B cell (primary cell): ENCODE measurements around the gene MTUS2. TPM values are rescaled to one million over a fixed set of nuclear protein-coding genes. Genes with fewer than 3 reads are reported as not detected.
A peak's percentile ranks its signal among the peaks of the same experiment; 100 is the strongest.

Experiments used
- ATAC-seq: fragments of 200-7000 bp; cut with Tn5 transposase; one replicate; pipeline ENCODE4 v1.10.0; 2021; ENCODE audit warnings: low read depth, mild to moderate bottlenecking, moderate number of reproducible peaks, moderate library complexity
- CTCF ChIA-PET: fragments of 350-600 bp; sonication (Branson Sonifier 250); formaldehyde crosslinking; loops from one replicate; lab custom pipeline; 2021; ENCODE audit warnings: antibody characterized with exemption, inconsistent platforms; lab: Charles Lee
- POLR2A ChIA-PET: fragments of 350-600 bp; sonication (Branson Sonifier 250); formaldehyde crosslinking; loops from one replicate; lab custom pipeline; 2021; ENCODE audit warnings: antibody characterized with exemption; lab: Charles Lee
- DNase-seq: peaks from one replicate; pipeline ENCODE4 v3.0.0; 2013
- H2AFZ ChIP-seq: 2 replicates; pipeline ENCODE4 v1.6.1; 2012; ENCODE audit warnings: mild to moderate bottlenecking, low read depth, low read length; ENCODE audit not compliant: insufficient read depth, poor library complexity, severe bottlenecking
- H3K27ac ChIP-seq, 2 donors: 1 replicate in 1 of 2; 2 replicates in 1 of 2; pipeline ENCODE4 v1.5.1; 2012 to 2013; ENCODE audit warnings: low read length in 2 of 2, mild to moderate bottlenecking in 2 of 2, moderate library complexity in 1 of 2
- H3K27me3 ChIP-seq, 4 experiments: fragments of 200-600 bp in 1 of 4; sonication (generic) in 1 of 4; replicated peaks in 1 of 4; 1 replicate in 2 of 4; 2 replicates in 2 of 4; pipeline versions ENCODE4 v1.6.1 to v1.7.0; 2013 to 2016; ENCODE audit warnings: low read length in 3 of 4, mild to moderate bottlenecking in 2 of 4, mixed read lengths in 1 of 4, moderate library complexity in 1 of 4; ENCODE audit not compliant: insufficient read depth in 4 of 4, control insufficient read depth in 3 of 4; ENCODE audit errors: control extremely low read depth in 1 of 4
- H3K36me3 ChIP-seq, 2 experiments: replicated peaks in 1 of 2; 1 replicate in 1 of 2; 2 replicates in 1 of 2; pipeline versions ENCODE4 v1.6.1 to v1.7.1; 2013; ENCODE audit warnings: low read length in 1 of 2; ENCODE audit not compliant: insufficient read depth in 2 of 2, control insufficient read depth in 1 of 2; ENCODE audit errors: control extremely low read depth in 1 of 2, extremely low read depth in 1 of 2
- H3K4me1 ChIP-seq, 2 donors: fragments of 200-600 bp in 1 of 2; sonication (generic) in 1 of 2; 1 replicate in 1 of 2; 2 replicates in 1 of 2; pipeline versions ENCODE4 v1.5.1 to v1.6.1; 2013 to 2017; ENCODE audit warnings: low read length in 2 of 2; ENCODE audit not compliant: control insufficient read depth in 2 of 2, insufficient read depth in 2 of 2
- H3K4me2 ChIP-seq: replicated peaks from 2 replicates; pipeline ENCODE3; 2012; ENCODE audit warnings: mild to moderate bottlenecking, low read depth, low read length; ENCODE audit not compliant: poor library complexity, severe bottlenecking
- H3K4me3 ChIP-seq, 5 experiments: fragments of 200-600 bp in 1 of 5; sonication (generic) in 1 of 5; 1 replicate in 3 of 5; 2 replicates in 2 of 5; pipeline versions ENCODE4 v1.5.1 to v1.7.0; 2011 to 2016; ENCODE audit warnings: low read length in 4 of 5, mild to moderate bottlenecking in 4 of 5, low read depth in 2 of 5, control low read depth in 1 of 5, moderate library complexity in 1 of 5; ENCODE audit not compliant: insufficient read depth in 1 of 5; ENCODE audit errors: control extremely low read depth in 1 of 5, extremely low read depth in 1 of 5
- H3K79me2 ChIP-seq: fragments of 200-600 bp; sonication (generic); one replicate; pipeline ENCODE4 v1.6.0; 2016; ENCODE audit warnings: low read length; ENCODE audit not compliant: control insufficient read depth, insufficient read depth
- H3K9ac ChIP-seq: fragments of 200-600 bp; sonication (generic); 2 replicates; pipeline ENCODE4 v1.6.1; 2017; ENCODE audit warnings: mild to moderate bottlenecking, low read length, moderate library complexity
- H3K9me3 ChIP-seq, 3 donors: one replicate each; pipeline versions ENCODE4 v1.6.1 to v1.7.1; 2013; ENCODE audit warnings: low read length in 2 of 3; ENCODE audit not compliant: control insufficient read depth in 2 of 3, insufficient read depth in 1 of 3; ENCODE audit errors: control extremely low read depth in 1 of 3
- H4K20me1 ChIP-seq: 2 replicates; pipeline ENCODE4 v1.6.0; 2012; ENCODE audit warnings: mild to moderate bottlenecking, low read length; ENCODE audit not compliant: insufficient read depth, control insufficient read depth, poor library complexity, severe bottlenecking
- H3K27ac Mint-ChIP-seq: one replicate; pipeline ENCODE4 v1.8.0; 2021; ENCODE audit warnings: mixed read lengths
- H3K27me3 Mint-ChIP-seq: one replicate; pipeline ENCODE4 v1.8.0; 2021; ENCODE audit warnings: mixed read lengths
- H3K4me1 Mint-ChIP-seq: one replicate; pipeline ENCODE4 v1.8.0; 2021; ENCODE audit warnings: mixed read lengths
- H3K4me3 Mint-ChIP-seq: one replicate; pipeline ENCODE4 v1.8.0; 2021; ENCODE audit warnings: mixed read lengths
- H3K9me3 Mint-ChIP-seq: one replicate; pipeline ENCODE4 v1.8.0; 2022; ENCODE audit warnings: mixed read lengths; ENCODE audit not compliant: insufficient read depth
- CTCF ChIP-seq: fragments of 200-600 bp; IDR thresholded peaks from one replicate; pipeline ENCODE4 v1.8.0; 2022; ENCODE audit warnings: antibody characterized with exemption, mild to moderate bottlenecking
- EZH2 ChIP-seq: IDR thresholded peaks from 2 replicates; pipeline ENCODE4 v1.6.1; 2012; ENCODE audit warnings: borderline replicate concordance, low read depth, mild to moderate bottlenecking, moderate library complexity, low read length; ENCODE audit not compliant: insufficient read depth, poor library complexity, severe bottlenecking
- WGBS: methylation state at CpG from one replicate; pipeline ENCODE4 v1.1.5; 2013; ENCODE audit warnings: missing lambda C conversion rate; ENCODE audit not compliant: insufficient coverage; 5-methylcytosine and 5-hydroxymethylcytosine counted together
- intact Hi-C: fragments of 100-400 bp; cut with micrococcal nuclease; formaldehyde crosslinking; loops from one replicate; pipeline ENCODE4 v1.10.0; 2022
- polyA plus RNA-seq: library from polyadenylated mRNA; depleted of rRNA; stranded (reverse); fragments of >200 nt; gene quantifications from 2 replicates; pipeline ENCODE4 v1.2.3, GENCODE V29; 2012
- total RNA-seq, 2 donors: library from RNA; stranded (reverse); fragments of 120-200 nt in 1 of 2; gene quantifications; 1 replicate in 1 of 2; 2 replicates in 1 of 2; pipeline versions ENCODE4 v1.2.3 to v1.2.4, GENCODE V29; 2013 to 2022

MTUS2 gene
- total and polyA plus RNA-seq, 2 donors (not counting 1 experiment from before 2014, with no cell fraction given) = 0.12 TPM; not detected in 1

- WGBS = 4% methylated on average over 20 of the region's 34 CpGs
- ChIA-PET CTCF (no interaction called here), POLR2A (no interaction called here)
- H3K4me3 Mint-ChIP-seq = peak overlapping the region; percentile 66
- H3K4me3 ChIP-seq = no peak overlapping the region
- H3K36me3 ChIP-seq = no peaks in the 10 kb centered on the region
- peaks cover 0 to 2% (median 0%) of the 10 kb centered on the region in 3 donors for H3K9me3 ChIP-seq
- H3K27ac ChIP-seq = no peak overlapping the region
- H3K27me3 ChIP-seq = peaks cover 0 to 45% (median 42%) of the 10 kb centered on the region in 4 experiments
- peaks cover 3 to 10% of the 10 kb centered on the region in 2 donors for H3K4me1 ChIP-seq
- peak; percentile 17 for DNase-seq
- TF ChIP-seq CTCF = no peak
- no peak for TF ChIP-seq EZH2
- ATAC-seq = no peak
- intact Hi-C loops = no loop called here
- no peak overlapping the region for H2AFZ ChIP-seq
- no peaks in the 10 kb centered on the region for H4K20me1 ChIP-seq
- no peaks in the 10 kb centered on the region for H3K79me2 ChIP-seq
- H3K27ac Mint-ChIP-seq = no peak overlapping the region
- H3K9me3 Mint-ChIP-seq = no peaks in the 10 kb centered on the region
- peaks cover 60% of the 10 kb centered on the region for H3K27me3 Mint-ChIP-seq
- peaks cover 8% of the 10 kb centered on the region for H3K4me1 Mint-ChIP-seq
- no peak overlapping the region for H3K9ac ChIP-seq
- H3K4me2 ChIP-seq = peak overlapping the region; percentile 40
Measured at GRCh38 chr13:29428310-29429181, 608.4 kb downstream of the MTUS2 start.

GRCh38 chr13:29429286-29429900 lies 609.3 kb downstream of the MTUS2 start:
- H3K27ac Mint-ChIP-seq = no peak overlapping the region
- POLR2A ChIA-PET = no interaction called here
- H3K4me3 Mint-ChIP-seq = no peak overlapping the region
- H3K9ac ChIP-seq = no peak overlapping the region
- peaks cover 7 to 17% of the 10 kb centered on the region in 2 donors for H3K4me1 ChIP-seq
- no peaks in the 10 kb centered on the region for H3K9me3 Mint-ChIP-seq
- no peaks in the 10 kb centered on the region for H4K20me1 ChIP-seq
- CTCF ChIA-PET = interaction anchor here (1.5 kb wide), 1 partner anchor 43 kb away, joined by 3 read pairs; no protein-coding TSS in a partner anchor
- H3K9me3 ChIP-seq = peaks cover 0 to 2% (median 0%) of the 10 kb centered on the region in 3 donors
- H3K4me3 ChIP-seq = no peak overlapping the region
- TF ChIP-seq CTCF (no peak), EZH2 (no peak)
- peaks cover 59% of the 10 kb centered on the region for H3K27me3 Mint-ChIP-seq
- no peak for ATAC-seq
- no peak overlapping the region for H3K27ac ChIP-seq
- no peak overlapping the region for H2AFZ ChIP-seq
- H3K4me2 ChIP-seq = no peak overlapping the region
- intact Hi-C loops = no loop called here
- H3K27me3 ChIP-seq = peaks cover 0 to 45% (median 41%) of the 10 kb centered on the region in 4 experiments
- DNase-seq = no peak
- no peaks in the 10 kb centered on the region for H3K36me3 ChIP-seq
- no CpG with 5 or more reads among the region's 2 CpGs for WGBS
- peaks cover 12% of the 10 kb centered on the region for H3K4me1 Mint-ChIP-seq
- no peaks in the 10 kb centered on the region for H3K79me2 ChIP-seq
